22Rv1 (cell line): ENCODE data around the gene ZSCAN18.
"Not testable (repeated sequence)": the region's sequence is repeated elsewhere in the genome, so short reads cannot be mapped to it uniquely, and the experiment has no call there.

Experiments used
- H3K27ac ChIP-seq: fragments of 450-650 bp; 2 replicates; pipeline ENCODE4 v1.5.1; 2017
- ZFX ChIP-seq: fragments of 450-650 bp; IDR thresholded peaks from 2 replicates; pipeline ENCODE4 v1.6.1; 2017; ENCODE audit warnings: antibody characterized with exemption, borderline replicate concordance
- TF ChIP-seq, protein P1 (sequence below): fragments of 450-650 bp; IDR thresholded peaks from 2 replicates; pipeline ENCODE4 v1.5.1; 2017; ENCODE audit warnings: mild to moderate bottlenecking

ZSCAN18 gene, protein sequence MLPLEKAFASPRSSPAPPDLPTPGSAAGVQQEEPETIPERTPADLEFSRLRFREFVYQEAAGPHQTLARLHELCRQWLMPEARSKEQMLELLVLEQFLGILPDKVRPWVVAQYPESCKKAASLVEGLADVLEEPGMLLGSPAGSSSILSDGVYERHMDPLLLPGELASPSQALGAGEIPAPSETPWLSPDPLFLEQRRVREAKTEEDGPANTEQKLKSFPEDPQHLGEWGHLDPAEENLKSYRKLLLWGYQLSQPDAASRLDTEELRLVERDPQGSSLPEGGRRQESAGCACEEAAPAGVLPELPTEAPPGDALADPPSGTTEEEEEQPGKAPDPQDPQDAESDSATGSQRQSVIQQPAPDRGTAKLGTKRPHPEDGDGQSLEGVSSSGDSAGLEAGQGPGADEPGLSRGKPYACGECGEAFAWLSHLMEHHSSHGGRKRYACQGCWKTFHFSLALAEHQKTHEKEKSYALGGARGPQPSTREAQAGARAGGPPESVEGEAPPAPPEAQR

DNA sequence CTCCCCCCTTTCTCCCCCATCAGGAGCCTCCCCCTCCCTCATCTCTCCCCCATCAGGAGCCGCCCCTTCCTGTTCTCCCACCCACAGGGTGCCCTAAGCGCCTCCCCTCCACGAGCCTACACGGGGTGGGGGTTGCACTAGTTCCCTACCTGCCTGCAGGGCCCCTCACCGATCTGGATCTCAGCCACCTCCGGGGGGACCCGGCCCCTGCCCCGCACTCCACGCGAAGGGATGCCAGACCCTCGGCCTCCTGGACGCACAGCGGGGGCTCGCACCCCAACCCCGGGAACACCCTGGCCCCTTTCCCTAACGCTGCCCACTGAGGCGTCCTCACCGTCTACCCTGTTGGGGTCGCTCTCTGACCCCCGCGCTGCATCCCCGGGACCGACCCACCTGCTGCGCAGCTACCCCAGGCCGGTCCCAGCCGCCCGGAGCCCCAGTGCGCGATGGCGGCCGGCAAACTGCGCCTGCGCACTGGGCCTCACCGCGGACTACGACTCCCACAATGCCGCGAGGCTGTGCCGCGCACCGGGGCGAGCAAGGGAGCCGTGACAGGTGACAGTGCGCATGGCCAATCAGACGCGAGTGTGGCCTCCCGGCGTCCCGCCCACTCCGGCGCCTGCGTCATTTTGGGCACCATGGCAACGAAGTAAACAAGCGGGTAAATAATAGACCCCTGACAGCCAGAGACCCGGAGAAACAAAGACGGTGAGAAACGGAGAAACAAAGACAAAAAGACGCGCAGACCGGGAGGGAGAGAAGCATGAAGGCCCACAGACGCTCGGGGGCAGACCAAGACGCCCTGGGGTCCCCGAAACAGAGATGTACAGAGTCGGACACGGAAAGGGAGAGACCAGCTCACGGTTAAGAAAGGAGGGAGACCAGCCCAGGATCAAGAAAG lies at the start of gene ZSCAN18:
TSS of gene ZSCAN18 (minus strand) at position 451 of the 901 bp plus-strand sequence. CDS start 7,964 bp downstream, outside the sequence.
- TF ChIP-seq ZFX: no peak
- TF ChIP-seq, protein P1, sequence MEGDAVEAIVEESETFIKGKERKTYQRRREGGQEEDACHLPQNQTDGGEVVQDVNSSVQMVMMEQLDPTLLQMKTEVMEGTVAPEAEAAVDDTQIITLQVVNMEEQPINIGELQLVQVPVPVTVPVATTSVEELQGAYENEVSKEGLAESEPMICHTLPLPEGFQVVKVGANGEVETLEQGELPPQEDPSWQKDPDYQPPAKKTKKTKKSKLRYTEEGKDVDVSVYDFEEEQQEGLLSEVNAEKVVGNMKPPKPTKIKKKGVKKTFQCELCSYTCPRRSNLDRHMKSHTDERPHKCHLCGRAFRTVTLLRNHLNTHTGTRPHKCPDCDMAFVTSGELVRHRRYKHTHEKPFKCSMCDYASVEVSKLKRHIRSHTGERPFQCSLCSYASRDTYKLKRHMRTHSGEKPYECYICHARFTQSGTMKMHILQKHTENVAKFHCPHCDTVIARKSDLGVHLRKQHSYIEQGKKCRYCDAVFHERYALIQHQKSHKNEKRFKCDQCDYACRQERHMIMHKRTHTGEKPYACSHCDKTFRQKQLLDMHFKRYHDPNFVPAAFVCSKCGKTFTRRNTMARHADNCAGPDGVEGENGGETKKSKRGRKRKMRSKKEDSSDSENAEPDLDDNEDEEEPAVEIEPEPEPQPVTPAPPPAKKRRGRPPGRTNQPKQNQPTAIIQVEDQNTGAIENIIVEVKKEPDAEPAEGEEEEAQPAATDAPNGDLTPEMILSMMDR: no peak
- peak within 1 kb of the TSS; percentile 56 for H3K27ac ChIP-seq

DNA sequence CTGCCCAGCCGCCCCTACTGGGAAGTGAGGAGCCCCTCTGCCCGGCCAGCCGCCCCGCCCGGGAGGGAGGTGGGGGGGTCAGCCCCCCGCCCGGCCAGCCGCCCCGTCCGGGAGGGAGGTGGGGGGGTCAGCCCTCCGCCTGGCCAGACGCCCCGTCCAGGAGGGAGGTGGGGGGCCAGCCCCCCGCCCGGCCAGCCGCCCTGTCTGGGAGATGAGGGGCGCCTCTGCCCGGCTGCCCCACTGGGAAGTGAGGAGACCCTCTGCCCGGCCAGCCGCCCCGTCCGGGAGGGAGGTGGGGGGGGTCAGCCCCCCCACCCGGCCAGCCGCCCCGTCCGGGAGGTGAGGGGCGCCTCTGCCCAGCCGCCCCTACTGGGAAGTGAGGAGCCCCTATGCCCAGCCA lies 49.4 kb upstream of the ZSCAN18 start:
- not testable (repeated sequence) for H3K27ac ChIP-seq

DNA sequence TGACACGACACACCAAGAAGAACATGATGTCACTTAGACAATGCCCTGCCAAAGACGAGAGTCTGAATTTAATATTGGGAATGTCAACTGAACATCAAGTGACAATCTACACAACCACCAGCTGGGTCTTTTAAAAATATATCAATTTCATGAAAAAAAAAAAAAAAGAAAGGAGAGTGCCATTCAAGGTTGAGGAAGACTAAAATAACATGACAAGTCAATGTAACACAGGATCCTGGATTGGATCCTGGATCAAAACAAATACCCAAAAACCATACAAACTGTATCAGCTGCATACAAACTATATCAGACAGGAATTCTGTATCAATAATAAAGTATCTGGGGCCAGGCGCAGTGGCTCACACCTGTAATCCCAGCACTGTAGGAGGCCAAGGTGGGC lies 47.8 kb upstream of the ZSCAN18 start:
- TF ChIP-seq, protein P1: no peak
- no peak for TF ChIP-seq ZFX
- H3K27ac ChIP-seq: no peak overlapping the region

DNA sequence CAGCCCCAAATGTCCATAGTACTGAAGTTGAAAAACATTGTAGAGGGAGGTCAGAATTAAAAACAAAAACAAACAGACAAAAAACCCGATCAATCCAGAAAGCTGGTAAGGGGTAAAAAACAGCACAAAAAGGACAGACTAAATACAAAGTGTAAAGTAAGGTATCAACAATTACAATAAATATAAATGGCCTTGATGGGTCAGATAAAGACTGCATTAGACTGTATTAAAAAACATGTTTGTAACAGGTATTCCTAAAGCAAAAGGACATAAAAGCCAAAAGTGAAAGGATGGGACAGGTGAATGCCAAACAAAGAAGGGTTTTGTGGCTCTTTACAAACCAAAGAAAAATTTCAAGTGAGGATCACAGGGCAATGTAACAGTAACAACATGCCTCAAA lies 36.2 kb upstream of the ZSCAN18 start:
- no peak overlapping the region for H3K27ac ChIP-seq
- no peak for TF ChIP-seq ZFX
- TF ChIP-seq, protein P1: no peak

DNA sequence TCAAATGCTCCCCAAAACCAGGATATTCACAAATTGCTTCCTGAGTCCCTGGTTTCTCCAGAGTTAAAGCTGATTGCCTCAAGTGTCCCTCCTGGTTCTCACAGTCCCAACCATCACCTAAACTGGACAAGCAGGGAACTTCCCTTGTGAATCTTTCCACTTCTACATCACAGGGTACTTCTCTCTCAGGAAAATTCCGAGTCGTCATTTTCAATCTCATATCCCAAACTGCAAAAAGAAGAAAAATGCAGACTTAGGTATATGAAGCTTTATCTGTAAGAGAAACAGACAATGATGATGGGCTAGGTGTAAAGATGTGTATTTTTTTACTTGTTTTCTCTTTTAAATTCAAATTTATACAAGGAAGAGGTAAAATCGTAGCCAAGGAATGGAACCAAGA lies 31.3 kb upstream of the ZSCAN18 start:
- no peak overlapping the region for H3K27ac ChIP-seq
- TF ChIP-seq, protein P1: no peak
- no peak for TF ChIP-seq ZFX

DNA sequence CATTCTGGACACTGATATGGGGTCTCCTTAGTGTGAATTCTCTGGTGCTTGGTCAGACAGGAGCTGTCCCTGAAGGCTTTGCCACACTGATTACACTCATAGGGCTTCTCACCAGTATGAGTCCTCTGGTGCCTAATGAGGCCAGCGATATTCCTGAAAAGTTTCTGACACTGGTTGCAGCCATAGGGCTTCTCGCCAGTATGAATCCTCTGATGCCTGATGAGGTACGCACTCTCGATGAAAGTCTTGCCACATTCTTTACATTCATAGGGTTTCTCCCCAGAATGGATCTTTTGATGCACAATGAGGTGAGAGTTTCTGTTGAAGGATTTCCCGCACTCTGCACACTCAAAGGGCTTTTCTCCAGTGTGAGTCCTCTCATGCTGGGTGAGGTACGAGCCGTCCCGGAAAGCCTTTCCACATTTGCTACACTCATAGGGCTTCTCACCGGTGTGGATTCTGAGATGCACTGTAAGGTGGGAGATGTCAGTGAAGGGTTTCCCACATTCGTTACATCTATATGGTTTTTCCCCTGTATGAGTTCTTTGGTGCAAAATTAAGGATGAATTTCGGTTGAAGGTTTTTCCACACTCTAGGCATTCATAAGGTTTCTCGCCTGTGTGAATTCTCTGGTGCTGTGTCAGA lies 30.1 kb upstream of the ZSCAN18 start:
- TF ChIP-seq, protein P1: no peak
- TF ChIP-seq ZFX: no peak
- H3K27ac ChIP-seq: no peak overlapping the region

DNA sequence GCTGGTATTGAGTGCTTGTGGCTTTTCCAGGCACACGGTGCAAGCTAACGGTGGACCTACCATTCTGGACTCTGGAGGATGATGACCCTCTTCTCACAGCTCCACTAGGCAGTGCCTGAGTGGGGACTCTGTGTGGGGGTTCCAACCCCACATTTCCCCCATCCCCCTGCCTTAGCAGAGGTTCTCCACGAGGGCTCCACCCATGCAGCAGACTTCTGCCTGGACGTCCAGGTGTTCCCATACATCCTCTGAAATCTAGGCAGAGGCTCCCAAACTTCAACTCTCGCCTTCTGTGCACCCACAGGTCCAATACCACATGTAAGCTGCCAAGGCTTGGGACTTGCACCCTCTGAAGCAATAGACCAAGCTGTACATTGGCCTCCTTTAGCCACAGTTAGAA lies 25.3 kb upstream of the ZSCAN18 start:
- no peak overlapping the region for H3K27ac ChIP-seq
- TF ChIP-seq, protein P1: no peak
- no peak for TF ChIP-seq ZFX
